ENCODE data around the gene RASA3.

- TF ChIP-seq CTCF (IDR thresholded peaks at IDR 0.05; ENCODE audit: borderline replicate concordance, extremely low read depth, low read length, poor library complexity, severe bottlenecking) (no peak), EZH2 (IDR thresholded peaks at IDR 0.05; ENCODE audit: borderline replicate concordance, low read depth, low read length, severe bottlenecking) (no peak)
These were observed 1.4 kb downstream of the RASA3 start for GRCh38 chr13:114130837-114131582.

All from DND-41 (cell line).